Measurements from ENCODE around the gene MTMR12. TPM values are rescaled to one million over a fixed set of nuclear protein-coding genes. Genes with fewer than 3 reads are reported as not detected.
"Not testable (repeated sequence)": the region's sequence is repeated elsewhere in the genome, so short reads cannot be mapped to it uniquely, and the experiment has no call there.

The MTMR12 gene
- total and polyA plus RNA-seq, 2 donors (not counting 1 experiment from before 2014, with no cell fraction given) = 9.6 to 29.2 TPM

- H3K9me3 Mint-ChIP-seq (ENCODE audit: insufficient read depth) = no peaks in the 10 kb centered on the region
- Histone ChIP-seq H3K4me3 (ENCODE audit: control extremely low read depth in 1 of 5, extremely low read depth in 1 of 5, insufficient read depth in 1 of 5, low read depth in 2 of 5, low read length in 4 of 5) (no peak overlapping the region), H3K79me2 (ENCODE audit: control insufficient read depth, insufficient read depth, low read length) (peaks cover 19% of the 10 kb centered on the region), H3K4me2 (replicated peaks; ENCODE audit: low read depth, low read length, poor library complexity, severe bottlenecking) (no peak overlapping the region), H3K27me3 (replicated peaks in 1 of 4; ENCODE audit: control extremely low read depth in 1 of 4, control insufficient read depth in 3 of 4, insufficient read depth in 4 of 4, low read length in 3 of 4) (no peaks in the 10 kb centered on the region), H3K9me3 (ENCODE audit: control extremely low read depth in 1 of 3, control insufficient read depth in 2 of 3, insufficient read depth in 1 of 3, low read length in 2 of 3) (peaks cover 0 to 10% (median 0%) of the 10 kb centered on the region in 3 donors), H3K4me1 (ENCODE audit: control insufficient read depth in 2 of 2, insufficient read depth in 2 of 2, low read length in 2 of 2) (peaks cover 15 to 22% of the 10 kb centered on the region in 2 donors), H3K9ac (ENCODE audit: low read length) (no peak overlapping the region), H3K36me3 (replicated peaks in 1 of 2; ENCODE audit: control extremely low read depth in 1 of 2, control insufficient read depth in 1 of 2, extremely low read depth in 1 of 2, insufficient read depth in 2 of 2, low read length in 1 of 2) (no peaks in the 10 kb centered on the region), H2AFZ (ENCODE audit: insufficient read depth, low read depth, low read length, poor library complexity, severe bottlenecking) (no peak overlapping the region), H3K27ac (ENCODE audit: low read length in 2 of 2) (no peak overlapping the region), H4K20me1 (ENCODE audit: control insufficient read depth, insufficient read depth, low read length, poor library complexity, severe bottlenecking) (no peaks in the 10 kb centered on the region)
- H3K4me3 Mint-ChIP-seq = peak overlapping the region; percentile 27
- intact Hi-C loops (cut with micrococcal nuclease) = no loop called here
- TF ChIP-seq CTCF (IDR thresholded peaks at IDR 0.05) = no peak
- no peak for TF ChIP-seq EZH2 (IDR thresholded peaks at IDR 0.05; ENCODE audit: borderline replicate concordance, insufficient read depth, low read depth, low read length, poor library complexity, severe bottlenecking)
- no peak for DNase-seq
- H3K27ac Mint-ChIP-seq = no peak overlapping the region
- ChIA-PET CTCF (interaction anchor here (2.3 kb wide), 1 partner anchor 14 kb away, joined by 13 read pairs; no protein-coding TSS in a partner anchor), POLR2A (no interaction called here)
- WGBS (ENCODE audit: insufficient coverage) = 100% methylated on average over 2 of the region's 8 CpGs
- H3K27me3 Mint-ChIP-seq = no peaks in the 10 kb centered on the region
- peaks cover 18% of the 10 kb centered on the region for H3K4me1 Mint-ChIP-seq
- ATAC-seq (ENCODE audit: low read depth) = no peak
Observed at GRCh38 chr5:32315221-32316014, 2.7 kb upstream of the MTMR12 start.

- CTCF ChIA-PET = interaction anchor here (2.3 kb wide), 1 partner anchor 14 kb away, joined by 13 read pairs; no protein-coding TSS in a partner anchor
- no peaks in the 10 kb centered on the region for H4K20me1 ChIP-seq (ENCODE audit: control insufficient read depth, insufficient read depth, low read length, poor library complexity, severe bottlenecking)
- no peaks in the 10 kb centered on the region for H3K36me3 ChIP-seq (replicated peaks in 1 of 2; ENCODE audit: control extremely low read depth in 1 of 2, control insufficient read depth in 1 of 2, extremely low read depth in 1 of 2, insufficient read depth in 2 of 2, low read length in 1 of 2)
- H3K27ac ChIP-seq (ENCODE audit: low read length in 2 of 2) = no peak overlapping the region
- Mint-ChIP-seq H3K4me3 (peak overlapping the region; percentile 66), H3K4me1 (peaks cover 26% of the 10 kb centered on the region), H3K9me3 (ENCODE audit: insufficient read depth) (no peaks in the 10 kb centered on the region), H3K27ac (no peak overlapping the region), H3K27me3 (no peaks in the 10 kb centered on the region)
- H3K4me2 ChIP-seq (replicated peaks; ENCODE audit: low read depth, low read length, poor library complexity, severe bottlenecking) = no peak overlapping the region
- ATAC-seq (ENCODE audit: low read depth) (no peak), DNase-seq (no peak)
- no peak overlapping the region for H3K9ac ChIP-seq (ENCODE audit: low read length)
- H3K27me3 ChIP-seq (replicated peaks in 1 of 4; ENCODE audit: control extremely low read depth in 1 of 4, control insufficient read depth in 3 of 4, insufficient read depth in 4 of 4, low read length in 3 of 4) = no peaks in the 10 kb centered on the region
- POLR2A ChIA-PET = no interaction called here
- peaks cover 23 to 30% of the 10 kb centered on the region in 2 donors for H3K4me1 ChIP-seq (ENCODE audit: control insufficient read depth in 2 of 2, insufficient read depth in 2 of 2, low read length in 2 of 2)
- no peak for TF ChIP-seq CTCF (IDR thresholded peaks at IDR 0.05)
- no peak for TF ChIP-seq EZH2 (IDR thresholded peaks at IDR 0.05; ENCODE audit: borderline replicate concordance, insufficient read depth, low read depth, low read length, poor library complexity, severe bottlenecking)
- H3K79me2 ChIP-seq (ENCODE audit: control insufficient read depth, insufficient read depth, low read length) = peaks cover 27% of the 10 kb centered on the region
- WGBS (ENCODE audit: insufficient coverage) = 85% methylated on average over 2 of the region's 5 CpGs
- H3K4me3 ChIP-seq (ENCODE audit: control extremely low read depth in 1 of 5, extremely low read depth in 1 of 5, insufficient read depth in 1 of 5, low read depth in 2 of 5, low read length in 4 of 5) = no peak overlapping the region
- H2AFZ ChIP-seq (ENCODE audit: insufficient read depth, low read depth, low read length, poor library complexity, severe bottlenecking) = no peak overlapping the region
- peaks cover 0 to 4% (median 0%) of the 10 kb centered on the region in 3 donors for H3K9me3 ChIP-seq (ENCODE audit: control extremely low read depth in 1 of 3, control insufficient read depth in 2 of 3, insufficient read depth in 1 of 3, low read length in 2 of 3)
- intact Hi-C loops (cut with micrococcal nuclease) = loop anchor here (5.0 kb wide), 1 partner anchor 82 kb away; no protein-coding TSS in a partner anchor
Observed at GRCh38 chr5:32314658-32315057, 1.9 kb upstream of the MTMR12 start.

DNA sequence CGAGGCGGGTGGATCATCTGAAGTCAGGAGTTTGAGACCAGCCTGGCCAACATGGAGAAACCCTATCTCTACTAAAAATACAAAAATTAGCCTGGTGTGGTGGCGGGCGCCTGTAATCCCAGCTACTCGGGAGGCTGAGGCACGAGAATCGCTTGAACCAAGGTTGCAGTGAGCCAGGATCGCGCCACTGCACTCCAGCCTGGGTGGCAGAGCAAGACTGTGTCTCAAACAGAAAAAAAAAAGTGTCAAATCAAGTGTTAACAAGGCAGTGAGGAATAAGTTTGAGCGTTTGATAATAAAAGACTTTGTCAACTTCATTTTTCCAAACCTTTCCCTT is 1.4 kb upstream of the MTMR12 start:
- Mint-ChIP-seq H3K4me3 (peak overlapping the region; percentile 66), H3K27ac (peak overlapping the region; percentile 8), H3K4me1 (peaks cover 31% of the 10 kb centered on the region)
- H3K4me3 ChIP-seq (ENCODE audit: control extremely low read depth in 1 of 5, extremely low read depth in 1 of 5, insufficient read depth in 1 of 5, low read depth in 2 of 5, low read length in 4 of 5); H2AFZ ChIP-seq (ENCODE audit: insufficient read depth, low read depth, low read length, poor library complexity, severe bottlenecking); H3K9me3 ChIP-seq (ENCODE audit: control extremely low read depth in 1 of 3, control insufficient read depth in 2 of 3, insufficient read depth in 1 of 3, low read length in 2 of 3); H3K36me3 ChIP-seq (replicated peaks in 1 of 2; ENCODE audit: control extremely low read depth in 1 of 2, control insufficient read depth in 1 of 2, extremely low read depth in 1 of 2, insufficient read depth in 2 of 2, low read length in 1 of 2); H3K9ac ChIP-seq (ENCODE audit: low read length); H4K20me1 ChIP-seq (ENCODE audit: control insufficient read depth, insufficient read depth, low read length, poor library complexity, severe bottlenecking); ATAC-seq (ENCODE audit: low read depth); H3K9me3 Mint-ChIP-seq (ENCODE audit: insufficient read depth); H3K27ac ChIP-seq (ENCODE audit: low read length in 2 of 2); H3K4me2 ChIP-seq (replicated peaks; ENCODE audit: low read depth, low read length, poor library complexity, severe bottlenecking); H3K27me3 Mint-ChIP-seq; POLR2A ChIA-PET; DNase-seq; H3K27me3 ChIP-seq (replicated peaks in 1 of 4; ENCODE audit: control extremely low read depth in 1 of 4, control insufficient read depth in 3 of 4, insufficient read depth in 4 of 4, low read length in 3 of 4): not testable (repeated sequence)
- CTCF ChIA-PET = interaction anchor here (2.3 kb wide), 1 partner anchor 15 kb away, joined by 13 read pairs; no protein-coding TSS in a partner anchor
- WGBS (ENCODE audit: insufficient coverage) = 88% methylated on average over 7 of the region's 10 CpGs
- intact Hi-C loops (cut with micrococcal nuclease) = loop anchor here (5.0 kb wide), 1 partner anchor 82 kb away; no protein-coding TSS in a partner anchor
- peaks cover 28 to 34% of the 10 kb centered on the region in 2 donors for H3K4me1 ChIP-seq (ENCODE audit: control insufficient read depth in 2 of 2, insufficient read depth in 2 of 2, low read length in 2 of 2)
- H3K79me2 ChIP-seq (ENCODE audit: control insufficient read depth, insufficient read depth, low read length) = peaks cover 32% of the 10 kb centered on the region
